Measurements from ENCODE around the gene ATP1B3.

Gene ATP1B3

GRCh38 chr3:141877911-141878310 lies 1.5 kb downstream of the ATP1B3 start:
- Histone ChIP-seq H4K20me1 (ENCODE audit: control insufficient read depth, insufficient read depth, low read depth, low read length) (peaks cover 19% of the 10 kb centered on the region; the same call in 1 of the 2 replicates), H3K36me3 (ENCODE audit: control insufficient read depth, low read length) (peaks cover 56% of the 10 kb centered on the region), H3K79me2 (ENCODE audit: control insufficient read depth, low read length) (peaks cover 64% of the 10 kb centered on the region), H3K9me3 (ENCODE audit: control insufficient read depth, insufficient read depth, low read length) (no peaks in the 10 kb centered on the region), H3K9me2 (replicated peaks; ENCODE audit: control insufficient read depth, low read length) (no peaks in the 10 kb centered on the region), H3K27ac (ENCODE audit: low read depth, low read length) (peak overlapping the region; percentile 85), H3K27me3 (ENCODE audit: control insufficient read depth, low read length) (no peaks in the 10 kb centered on the region), H3K4me1 (ENCODE audit: control insufficient read depth, low read length) (peaks cover 38% of the 10 kb centered on the region), H3K4me3 (ENCODE audit: low read length) (peak overlapping the region; percentile 98), H3F3A (ENCODE audit: control insufficient read depth, insufficient read depth) (peaks cover 3% of the 10 kb centered on the region; the same call in 1 of the 2 replicates), H3K4me2 (ENCODE audit: low read length) (peak overlapping the region; percentile 68)
- TF ChIP-seq EZH2phosphoT487 (IDR thresholded peaks at IDR 0.05; ENCODE audit: borderline replicate concordance, low read length) (no peak), CTCF (IDR thresholded peaks at IDR 0.05; ENCODE audit: low read depth, low read length, poor library complexity, severe bottlenecking) (no peak)

- no peaks in the 10 kb centered on the region for H3K9me3 ChIP-seq (ENCODE audit: control insufficient read depth, insufficient read depth, low read length)
- TF ChIP-seq EZH2phosphoT487 (IDR thresholded peaks at IDR 0.05; ENCODE audit: borderline replicate concordance, low read length) (no peak), CTCF (IDR thresholded peaks at IDR 0.05; ENCODE audit: low read depth, low read length, poor library complexity, severe bottlenecking) (no peak)
- peaks cover 19% of the 10 kb centered on the region; the same call in 1 of the 2 replicates for H4K20me1 ChIP-seq (ENCODE audit: control insufficient read depth, insufficient read depth, low read depth, low read length)
- H3K4me3 ChIP-seq (ENCODE audit: low read length) = peak overlapping the region; percentile 98
- H3K27ac ChIP-seq (ENCODE audit: low read depth, low read length) = peak overlapping the region; percentile 85; the same call in 1 of the 2 replicates
- peaks cover 69% of the 10 kb centered on the region for H3K79me2 ChIP-seq (ENCODE audit: control insufficient read depth, low read length)
- H3F3A ChIP-seq (ENCODE audit: control insufficient read depth, insufficient read depth) = peaks cover 3% of the 10 kb centered on the region; the same call in 1 of the 2 replicates
- H3K4me2 ChIP-seq (ENCODE audit: low read length) = peak overlapping the region; percentile 68
- peaks cover 38% of the 10 kb centered on the region for H3K4me1 ChIP-seq (ENCODE audit: control insufficient read depth, low read length)
- H3K9me2 ChIP-seq (replicated peaks; ENCODE audit: control insufficient read depth, low read length) = no peaks in the 10 kb centered on the region
- H3K36me3 ChIP-seq (ENCODE audit: control insufficient read depth, low read length) = peaks cover 60% of the 10 kb centered on the region
- H3K27me3 ChIP-seq (ENCODE audit: control insufficient read depth, low read length) = no peaks in the 10 kb centered on the region
These were observed 1.9 kb downstream of the ATP1B3 start for GRCh38 chr3:141878326-141878725.

- H4K20me1 ChIP-seq (ENCODE audit: control insufficient read depth, insufficient read depth, low read depth, low read length) = peaks cover 19% of the 10 kb centered on the region; the same call in 1 of the 2 replicates
- no peak for TF ChIP-seq EZH2phosphoT487 (IDR thresholded peaks at IDR 0.05; ENCODE audit: borderline replicate concordance, low read length)
- TF ChIP-seq CTCF (IDR thresholded peaks at IDR 0.05; ENCODE audit: low read depth, low read length, poor library complexity, severe bottlenecking) = no peak
- no peaks in the 10 kb centered on the region for H3K9me3 ChIP-seq (ENCODE audit: control insufficient read depth, insufficient read depth, low read length)
- peaks cover 65% of the 10 kb centered on the region for H3K36me3 ChIP-seq (ENCODE audit: control insufficient read depth, low read length)
- no peaks in the 10 kb centered on the region for H3K9me2 ChIP-seq (replicated peaks; ENCODE audit: control insufficient read depth, low read length)
- H3K4me1 ChIP-seq (ENCODE audit: control insufficient read depth, low read length) = peaks cover 38% of the 10 kb centered on the region
- no peaks in the 10 kb centered on the region for H3K27me3 ChIP-seq (ENCODE audit: control insufficient read depth, low read length)
- H3K27ac ChIP-seq (ENCODE audit: low read depth, low read length) = no peak overlapping the region
- peak overlapping the region; percentile 68 for H3K4me2 ChIP-seq (ENCODE audit: low read length)
- peaks cover 73% of the 10 kb centered on the region for H3K79me2 ChIP-seq (ENCODE audit: control insufficient read depth, low read length)
- peaks cover 3% of the 10 kb centered on the region; the same call in 1 of the 2 replicates for H3F3A ChIP-seq (ENCODE audit: control insufficient read depth, insufficient read depth)
- peak overlapping the region; percentile 98 for H3K4me3 ChIP-seq (ENCODE audit: low read length)
These were observed 2.4 kb downstream of the ATP1B3 start for GRCh38 chr3:141878817-141879216.
